T47D (cell line): ENCODE data around the gene MRPL22.
A peak's percentile ranks its signal among the peaks of the same experiment; 100 is the strongest.
"Not testable (repeated sequence)": the region's sequence is repeated elsewhere in the genome, so short reads cannot be mapped to it uniquely, and the experiment has no call there.

Experiments
- DNase-seq, 2 experiments: peaks; one replicate each; pipeline versions ENCODE4 v3.0.0 to v3.0.0-alpha.2; 2011 to 2012; ENCODE audit warnings: low read depth in 1 of 2, low spot score in 1 of 2
- JUND ChIP-seq: IDR thresholded peaks from 2 replicates; pipeline ENCODE4 v1.6.1; 2012; ENCODE audit warnings: low read depth
- in situ Hi-C: cut with HindIII; loops from 2 replicates; pipeline ENCODE4 v1.10.0; 2016; ENCODE audit warnings: low sequenced_read_pairs, low pct_unique_long_range_greater_than_20kb

Gene MRPL22

DNA sequence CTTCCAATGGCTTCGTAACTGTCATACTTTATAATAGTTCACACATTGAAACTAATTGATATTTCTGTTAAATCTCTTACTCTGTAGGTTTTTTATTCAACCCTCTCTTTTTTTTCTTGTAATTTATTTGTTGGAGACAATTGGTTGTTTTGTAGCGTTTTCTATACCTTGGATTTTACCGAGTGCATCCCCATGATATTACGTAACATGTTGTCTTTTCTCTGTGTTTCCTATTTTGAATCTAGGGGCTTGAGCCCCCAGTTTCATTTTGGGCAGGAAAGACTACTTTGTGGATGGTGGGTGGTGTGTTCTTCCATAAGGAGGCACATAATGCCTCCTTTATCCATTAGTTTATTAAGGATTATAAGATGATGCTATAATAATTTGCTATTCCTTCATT lies 7.4 kb downstream of the MRPL22 start:
- DNase-seq: no peak
- no peak for TF ChIP-seq JUND
- in situ Hi-C loops: no loop called here

DNA sequence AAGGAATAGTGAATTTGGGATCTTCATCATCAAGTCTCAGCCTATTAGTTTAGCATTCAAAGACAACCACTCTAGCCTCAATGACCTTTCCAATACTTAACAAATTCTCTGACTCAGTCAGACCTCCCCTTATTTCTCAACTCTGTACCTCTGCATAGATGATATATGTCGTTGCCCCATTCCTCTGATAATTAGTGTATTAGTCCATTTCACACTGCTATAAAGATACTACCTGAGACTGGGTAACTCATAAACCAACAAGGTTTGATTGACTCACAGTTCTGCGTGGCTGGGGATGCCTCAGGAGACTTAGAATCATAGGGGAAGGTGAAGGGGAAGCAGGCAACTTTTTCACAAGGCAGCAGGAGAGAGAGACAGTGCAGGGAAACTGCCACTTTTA lies 8.9 kb downstream of the MRPL22 start:
- no peak for DNase-seq
- no peak for TF ChIP-seq JUND
- in situ Hi-C loops: no loop called here

DNA sequence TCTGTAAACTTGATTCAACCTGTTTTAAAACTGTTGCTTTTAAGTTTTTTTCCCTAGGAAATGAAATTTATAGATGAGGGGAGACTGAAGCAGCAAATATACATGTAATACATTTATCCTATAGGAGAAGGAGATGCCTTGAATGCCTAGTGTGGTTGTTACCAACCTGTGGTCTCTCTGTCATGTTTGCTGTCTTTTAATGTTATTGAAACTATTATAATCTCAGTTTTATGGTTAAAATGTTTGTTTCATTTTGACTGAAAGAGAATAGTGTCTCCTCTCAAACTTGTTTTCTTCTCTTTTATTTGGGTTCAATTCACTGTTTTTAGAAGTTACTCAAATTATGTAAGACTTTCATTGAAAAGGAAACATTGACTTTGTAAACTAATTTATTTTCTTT lies 15.8 kb downstream of the MRPL22 start:
- DNase-seq: no peak
- in situ Hi-C loops: no loop called here
- TF ChIP-seq JUND: no peak

DNA sequence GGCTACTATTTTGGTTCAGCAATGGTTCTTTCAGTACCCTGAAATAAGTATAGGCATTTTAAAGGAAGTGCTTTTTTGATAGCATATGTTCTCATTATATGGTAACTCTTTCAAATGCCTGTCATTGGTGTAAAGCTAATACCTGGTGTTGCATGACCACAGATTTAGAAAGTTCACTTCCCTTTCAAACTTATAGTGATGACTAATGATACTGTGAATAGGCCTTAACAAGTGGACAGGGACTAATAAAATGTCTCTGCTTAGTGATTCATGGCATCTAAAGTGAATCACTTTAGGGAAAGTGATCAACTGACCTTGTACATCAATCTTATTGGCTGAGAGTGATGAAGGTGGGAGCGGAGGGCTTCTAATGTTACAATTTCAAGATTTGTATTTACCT lies 21.6 kb downstream of the MRPL22 start:
- in situ Hi-C loops: no loop called here
- no peak for TF ChIP-seq JUND
- no peak for DNase-seq

DNA sequence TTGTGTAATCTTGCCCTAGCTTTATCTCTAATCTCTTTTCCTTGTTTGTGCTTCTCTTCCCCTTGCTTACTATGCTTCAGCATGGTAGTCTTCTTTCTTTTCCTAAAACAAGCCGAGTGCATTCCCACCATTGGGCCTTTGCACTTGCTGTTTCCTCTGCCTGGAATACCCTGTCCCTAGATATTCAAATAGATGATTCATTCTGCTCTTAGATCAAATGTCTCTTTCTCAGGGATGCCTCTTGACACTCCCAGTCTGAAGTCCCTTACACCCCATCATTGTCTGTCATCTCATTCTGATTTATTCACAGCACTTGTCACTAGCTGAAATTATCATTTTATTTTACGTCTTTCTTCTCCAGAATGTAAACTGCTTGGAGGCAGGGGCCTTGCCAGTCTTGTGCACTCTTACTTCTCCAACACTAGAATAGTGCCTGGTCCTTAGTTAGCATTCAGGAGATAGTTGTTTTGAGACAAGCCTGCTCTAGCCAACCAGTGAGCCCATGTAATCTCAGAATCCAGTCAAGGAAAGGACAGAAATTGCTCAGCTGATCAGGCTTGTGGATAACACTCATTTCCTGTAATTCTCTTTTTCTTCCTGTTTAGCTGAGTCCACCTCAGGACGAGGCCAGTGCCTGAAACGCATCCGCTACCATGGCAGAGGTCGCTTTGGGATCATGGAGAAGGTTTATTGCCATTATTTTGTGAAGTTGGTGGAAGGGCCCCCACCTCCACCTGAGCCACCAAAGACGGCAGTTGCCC lies 25.4 kb downstream of the MRPL22 start:
- no peak for TF ChIP-seq JUND
- DNase-seq: no peak
- in situ Hi-C loops: no loop called here

DNA sequence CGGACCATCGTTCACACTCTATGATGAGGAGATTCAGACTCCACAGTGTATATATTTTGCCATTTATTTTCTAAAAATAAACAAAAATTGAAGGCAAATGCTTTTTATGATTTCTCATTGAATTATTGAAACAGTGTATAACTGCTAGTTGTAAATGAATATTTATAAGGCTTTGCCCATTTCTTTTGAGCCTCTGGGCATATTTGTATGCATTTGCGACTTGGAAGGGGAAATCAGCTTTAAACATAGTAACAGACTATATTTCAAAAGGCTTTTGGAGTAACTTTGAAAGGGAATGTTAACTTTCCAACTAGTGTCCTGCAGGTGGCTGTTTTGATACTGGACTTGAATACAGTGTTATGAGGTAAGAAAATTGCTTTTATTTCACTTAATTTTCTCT lies 26.0 kb downstream of the MRPL22 start:
- in situ Hi-C loops: no loop called here
- no peak for TF ChIP-seq JUND
- DNase-seq: no peak

DNA sequence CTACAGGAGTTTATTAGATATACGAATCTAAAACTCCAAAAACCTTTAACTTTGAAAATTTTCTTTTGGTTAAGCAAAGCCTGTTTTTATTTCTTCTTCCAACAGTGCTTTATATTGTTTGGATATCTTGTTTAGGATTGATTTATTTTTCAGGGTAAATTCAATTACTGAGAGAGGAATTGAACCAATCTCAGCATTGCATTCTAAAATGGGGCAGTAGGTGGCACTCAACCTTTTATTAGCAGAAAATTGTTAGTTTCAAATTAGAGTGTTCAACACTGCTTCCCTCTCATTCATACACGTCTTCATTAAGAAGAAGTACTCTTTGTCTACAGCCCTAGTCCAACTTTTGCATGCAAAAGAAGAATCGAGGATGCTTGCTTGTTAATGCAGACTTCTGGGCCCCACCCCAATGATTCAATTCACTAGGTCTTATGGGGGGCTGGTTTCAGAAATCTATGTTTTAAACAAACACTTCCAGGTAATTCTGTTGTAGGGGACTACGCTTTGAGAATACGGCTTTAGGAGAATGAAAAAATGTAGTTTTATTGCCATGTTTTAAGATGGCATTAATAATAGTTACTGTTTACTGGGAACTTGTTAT lies 26.6 kb downstream of the MRPL22 start:
- peak; percentile 17 to 42 for DNase-seq
- no peak for TF ChIP-seq JUND
- in situ Hi-C loops: no loop called here

DNA sequence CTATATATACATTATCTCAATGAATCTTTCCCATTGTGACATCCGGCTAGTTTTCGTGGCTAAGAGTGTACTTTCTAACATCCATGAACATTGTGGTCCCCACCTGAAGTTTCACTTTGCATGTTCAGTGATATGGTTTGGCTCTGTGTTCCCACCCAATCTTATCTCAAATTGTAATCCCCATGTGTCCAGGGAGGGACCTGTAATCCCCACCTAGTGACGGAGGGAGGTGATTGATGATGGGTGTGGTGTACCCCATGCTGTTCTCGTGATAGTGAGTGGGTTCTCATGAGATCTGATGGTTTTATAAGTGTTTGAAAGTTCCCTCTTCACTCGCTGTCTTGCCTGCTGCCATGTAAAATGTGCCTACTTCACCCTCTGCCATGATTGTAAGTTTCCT lies 28.1 kb downstream of the MRPL22 start:
- no peak for TF ChIP-seq JUND
- no peak for DNase-seq
- in situ Hi-C loops: no loop called here

DNA sequence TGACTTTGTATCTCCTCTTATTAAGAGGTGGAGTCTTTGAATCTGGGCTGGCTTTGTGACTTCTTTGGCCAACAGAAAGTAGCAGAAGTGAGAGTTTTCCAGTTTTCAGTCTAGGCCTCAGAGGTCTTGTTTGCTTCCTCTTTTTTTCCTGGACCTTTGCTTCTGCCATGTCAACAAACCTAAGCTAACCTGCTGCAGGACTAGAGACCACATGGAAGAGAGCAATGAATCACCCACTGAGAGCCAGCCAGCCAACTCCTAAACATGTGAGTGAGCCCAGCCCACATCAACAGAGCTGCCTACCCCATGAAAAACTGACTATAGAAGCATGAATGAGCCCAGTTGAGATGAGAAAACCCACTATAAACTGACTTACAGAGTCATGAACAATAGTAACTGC lies 29.9 kb downstream of the MRPL22 start:
- in situ Hi-C loops: no loop called here
- TF ChIP-seq JUND: no peak
- no peak for DNase-seq

DNA sequence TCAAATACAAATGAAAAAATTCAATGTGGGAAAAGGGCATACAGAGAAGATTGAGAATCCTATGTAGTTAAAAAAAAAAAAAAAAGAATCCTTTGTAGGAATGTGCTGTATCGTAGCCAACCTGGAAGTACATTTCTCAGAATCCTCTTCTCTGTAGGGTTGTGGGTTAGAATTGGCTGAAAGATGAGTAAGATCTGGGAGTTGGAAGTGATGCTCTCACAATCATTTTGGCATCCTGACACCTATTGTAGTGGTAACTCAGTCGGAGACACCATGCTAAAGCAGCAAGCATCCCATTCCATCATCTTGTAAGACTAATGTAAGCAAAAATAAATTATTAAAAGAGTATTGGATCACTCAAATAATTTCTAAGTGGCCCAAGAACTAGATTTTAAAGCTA lies 30.6 kb downstream of the MRPL22 start:
- no peak for TF ChIP-seq JUND
- no peak for DNase-seq
- in situ Hi-C loops: no loop called here

DNA sequence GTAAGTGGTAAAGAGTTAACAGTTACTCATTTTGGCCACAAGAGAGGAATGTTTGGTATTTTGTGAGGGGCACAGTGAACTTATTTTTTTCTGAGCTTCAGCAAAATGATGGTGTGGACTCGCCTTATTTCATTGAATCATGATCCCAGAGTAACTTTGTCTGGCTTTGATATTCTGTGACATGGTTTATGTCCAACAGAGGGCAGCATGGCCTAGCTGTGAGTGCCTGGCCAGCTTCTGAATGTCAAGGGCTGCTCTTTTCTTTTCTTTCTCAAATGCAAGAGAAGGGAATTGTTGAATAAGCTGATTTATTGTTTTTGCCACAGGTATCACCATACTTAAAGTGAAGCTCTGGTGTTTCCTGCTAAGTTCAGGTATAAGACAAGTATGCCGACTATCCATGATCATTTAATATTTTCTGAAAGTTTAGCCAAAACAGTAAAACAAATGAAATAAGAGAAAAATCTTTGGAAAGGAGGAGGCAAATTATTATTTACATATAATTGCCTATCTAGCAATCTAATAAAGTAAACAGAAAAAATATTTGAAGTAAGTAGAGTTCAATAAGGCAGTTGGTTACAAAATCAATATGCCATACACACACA lies 31.7 kb downstream of the MRPL22 start:
- DNase-seq: peak; percentile 52 to 87
- TF ChIP-seq JUND: no peak
- in situ Hi-C loops: no loop called here

DNA sequence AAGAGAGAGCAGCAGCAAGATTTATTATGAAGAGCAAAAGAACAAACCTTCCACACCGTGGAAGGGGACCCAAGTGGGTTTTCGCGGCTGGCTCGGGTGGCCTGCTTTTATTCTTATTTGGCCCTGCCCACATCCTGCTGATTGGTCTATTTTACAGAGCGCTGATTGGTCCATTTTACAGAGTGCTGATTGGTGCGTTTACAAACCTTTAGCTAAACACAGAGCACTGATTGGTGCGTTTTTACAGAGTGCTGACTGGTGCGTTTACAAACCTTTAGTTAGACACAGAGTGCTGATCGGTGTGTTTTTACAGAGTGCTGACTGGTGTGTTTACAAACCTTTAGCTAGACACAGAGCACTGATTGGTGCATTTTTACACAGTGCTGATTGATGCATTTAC lies 35.2 kb downstream of the MRPL22 start:
- DNase-seq, in situ Hi-C loops: not testable (repeated sequence)

DNA sequence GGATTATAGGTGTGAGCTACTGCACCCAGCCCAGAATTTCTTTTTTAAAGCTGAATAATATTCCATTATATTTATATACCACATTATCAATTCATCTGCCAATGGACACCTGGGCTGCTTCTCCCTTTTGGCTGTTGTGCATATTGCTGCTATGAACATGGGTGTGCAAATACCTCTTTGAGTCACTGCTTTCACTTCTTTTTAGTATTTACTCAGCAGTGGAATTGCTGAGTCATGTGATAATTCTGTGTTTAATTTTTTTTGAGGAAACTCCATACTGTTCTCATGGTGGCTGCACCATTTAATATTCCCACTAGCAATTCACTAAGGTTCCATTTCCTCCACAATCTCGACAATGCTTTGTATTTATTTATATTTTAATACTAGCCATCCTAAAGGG lies 36.5 kb downstream of the MRPL22 start:
- no peak for TF ChIP-seq JUND
- in situ Hi-C loops: no loop called here

DNA sequence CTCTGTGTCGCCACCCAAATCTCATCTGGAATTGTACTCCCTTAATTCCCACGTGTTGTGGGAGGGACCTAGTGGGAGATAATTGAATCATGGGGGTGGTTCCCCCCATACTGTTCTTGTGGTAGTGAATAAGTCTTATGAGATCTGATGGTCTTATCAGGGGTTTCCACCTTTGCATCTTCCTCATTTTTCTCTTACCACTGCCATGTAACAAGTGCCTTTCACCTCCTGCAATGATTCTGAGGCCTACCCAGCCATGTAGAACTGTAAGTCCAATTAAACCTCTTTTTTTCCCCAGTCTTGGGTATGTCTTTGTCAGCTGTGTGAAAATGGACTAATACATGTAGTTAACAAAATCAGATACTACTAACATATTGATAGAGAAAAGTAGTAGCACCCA lies 37.4 kb downstream of the MRPL22 start:
- DNase-seq, in situ Hi-C loops: not testable (repeated sequence)

More for the DNA sequence above, 36.5 kb downstream of the MRPL22 start:
- DNase-seq: no peak
